ENCODE data around the gene ILDR2. TPM values are rescaled to one million over a fixed set of nuclear protein-coding genes. Genes with fewer than 3 reads are reported as not detected.

ILDR2 gene
- total and polyA plus RNA-seq, 4 donors, result 0.06 to 3.8 (median 0.33) TPM

GRCh38 chr1:166939741-166940375, 35.5 kb downstream of the ILDR2 start:
- 82 to 84% methylated on average over 5 of the region's 5 CpGs for WGBS, 2 donors
- DNase-seq (no peak), ATAC-seq (ENCODE audit: insufficient read depth, low FRiP score) (no peak)
- no peak overlapping the region for H3K4me3 ChIP-seq
- no peak overlapping the region for H3K9ac ChIP-seq (ENCODE audit: insufficient read depth in 1 of 2, low read length in 2 of 2)
- H3K36me3 ChIP-seq (ENCODE audit: control insufficient read depth in 4 of 4, insufficient read depth in 4 of 4, low read length in 4 of 4), result no peaks in the 10 kb centered on the region
- no peak for TF ChIP-seq CTCF (IDR thresholded peaks at IDR 0.05; ENCODE audit: control extremely low read depth, extremely low read depth)
- no peaks in the 10 kb centered on the region for H3K9me3 ChIP-seq (ENCODE audit: control insufficient read depth in 4 of 4, insufficient read depth in 3 of 4, low read length in 3 of 4)
- no peaks in the 10 kb centered on the region for H3K27me3 ChIP-seq (ENCODE audit: control insufficient read depth in 3 of 3, insufficient read depth in 3 of 3, low read length in 2 of 3)
- no peak overlapping the region for H3K27ac ChIP-seq (ENCODE audit: low read depth in 1 of 2, low read length in 1 of 2)
- peaks cover 0 to 5% (median 0%) of the 10 kb centered on the region in 5 donors for H3K4me1 ChIP-seq (ENCODE audit: control insufficient read depth in 5 of 5, insufficient read depth in 5 of 5, low read length in 5 of 5)

GRCh38 chr1:166937962-166938361, 37.4 kb downstream of the ILDR2 start:
- H3K9ac ChIP-seq (ENCODE audit: insufficient read depth in 1 of 2, low read length in 2 of 2), result no peak overlapping the region
- no peaks in the 10 kb centered on the region for H3K9me3 ChIP-seq (ENCODE audit: control insufficient read depth in 4 of 4, insufficient read depth in 3 of 4, low read length in 3 of 4)
- WGBS, 2 donors, result 65 to 74% methylated on average over 2 of the region's 2 CpGs
- H3K27me3 ChIP-seq (ENCODE audit: control insufficient read depth in 3 of 3, insufficient read depth in 3 of 3, low read length in 2 of 3), result no peaks in the 10 kb centered on the region
- ATAC-seq (ENCODE audit: insufficient read depth, low FRiP score), result no peak
- peaks cover 0 to 3% (median 0%) of the 10 kb centered on the region in 5 donors for H3K4me1 ChIP-seq (ENCODE audit: control insufficient read depth in 5 of 5, insufficient read depth in 5 of 5, low read length in 5 of 5)
- no peaks in the 10 kb centered on the region for H3K36me3 ChIP-seq (ENCODE audit: control insufficient read depth in 4 of 4, insufficient read depth in 4 of 4, low read length in 4 of 4)
- H3K4me3 ChIP-seq, result no peak overlapping the region
- H3K27ac ChIP-seq (ENCODE audit: low read depth in 1 of 2, low read length in 1 of 2), result no peak overlapping the region
- DNase-seq, result no peak
- TF ChIP-seq CTCF (IDR thresholded peaks at IDR 0.05; ENCODE audit: control extremely low read depth, extremely low read depth), result no peak

- peaks cover 0 to 3% (median 0%) of the 10 kb centered on the region in 5 donors for H3K4me1 ChIP-seq (ENCODE audit: control insufficient read depth in 5 of 5, insufficient read depth in 5 of 5, low read length in 5 of 5)
- TF ChIP-seq CTCF (IDR thresholded peaks at IDR 0.05; ENCODE audit: control extremely low read depth, extremely low read depth), result no peak
- 83 to 92% methylated on average over 4 of the region's 4 CpGs for WGBS, 2 donors
- no peak overlapping the region for H3K27ac ChIP-seq (ENCODE audit: low read depth in 1 of 2, low read length in 1 of 2)
- peaks cover 0 to 1% (median 0%) of the 10 kb centered on the region in 4 donors for H3K9me3 ChIP-seq (ENCODE audit: control insufficient read depth in 4 of 4, insufficient read depth in 3 of 4, low read length in 3 of 4)
- no peaks in the 10 kb centered on the region for H3K27me3 ChIP-seq (ENCODE audit: control insufficient read depth in 3 of 3, insufficient read depth in 3 of 3, low read length in 2 of 3)
- no peak overlapping the region for H3K4me3 ChIP-seq
- ATAC-seq (ENCODE audit: insufficient read depth, low FRiP score), result no peak
- H3K36me3 ChIP-seq (ENCODE audit: control insufficient read depth in 4 of 4, insufficient read depth in 4 of 4, low read length in 4 of 4), result no peaks in the 10 kb centered on the region
- H3K9ac ChIP-seq (ENCODE audit: insufficient read depth in 1 of 2, low read length in 2 of 2), result no peak overlapping the region
- no peak for DNase-seq
Measured at GRCh38 chr1:166937329-166937728, 38.0 kb downstream of the ILDR2 start.

GRCh38 chr1:166933633-166934032, 41.7 kb downstream of the ILDR2 start:
- H3K27ac ChIP-seq (ENCODE audit: low read depth in 1 of 2, low read length in 1 of 2), result no peak overlapping the region
- TF ChIP-seq CTCF (IDR thresholded peaks at IDR 0.05; ENCODE audit: control extremely low read depth, extremely low read depth), result no peak
- peaks cover 0 to 3% (median 0%) of the 10 kb centered on the region in 5 donors for H3K4me1 ChIP-seq (ENCODE audit: control insufficient read depth in 5 of 5, insufficient read depth in 5 of 5, low read length in 5 of 5)
- H3K36me3 ChIP-seq (ENCODE audit: control insufficient read depth in 4 of 4, insufficient read depth in 4 of 4, low read length in 4 of 4), result no peaks in the 10 kb centered on the region
- peaks cover 0 to 1% (median 0%) of the 10 kb centered on the region in 4 donors for H3K9me3 ChIP-seq (ENCODE audit: control insufficient read depth in 4 of 4, insufficient read depth in 3 of 4, low read length in 3 of 4)
- no peak overlapping the region for H3K9ac ChIP-seq (ENCODE audit: insufficient read depth in 1 of 2, low read length in 2 of 2)
- no peak overlapping the region for H3K4me3 ChIP-seq
- DNase-seq (no peak), ATAC-seq (ENCODE audit: insufficient read depth, low FRiP score) (no peak)
- peaks cover 0 to 4% (median 0%) of the 10 kb centered on the region in 3 donors for H3K27me3 ChIP-seq (ENCODE audit: control insufficient read depth in 3 of 3, insufficient read depth in 3 of 3, low read length in 2 of 3)
- 88 to 94% methylated on average over 1 of the region's 1 CpG for WGBS, 2 donors

Measured in lung (tissue), 12 donors.